IMR-90 (cell line): ENCODE measurements around the gene PIGM. TPM values are rescaled to one million over a fixed set of nuclear protein-coding genes. Genes with fewer than 3 reads are reported as not detected.

Experiments used
- ATAC-seq: fragments of 200-7000 bp; cut with Tn5 transposase; 2 replicates; pipeline ENCODE4 v1.9.1; 2020; ENCODE audit warnings: low read depth, mild to moderate bottlenecking, moderate library complexity
- BruUV-seq: library from RNA; stranded (reverse); fragments of 400-500 nt; replicated peaks from 2 replicates; lab custom pipeline; 2021; lab: Mats Ljungman, UMichigan
- CTCF ChIA-PET: fragments of 300-600 bp; formaldehyde crosslinking; extraction: SDS; loops from one replicate; lab custom pipeline; 2021; ENCODE audit warnings: antibody characterized with exemption; lab: Yijun Ruan, JAX
- POLR2A ChIA-PET: fragments of 300-600 bp; sonication (Branson Sonifier 250); formaldehyde crosslinking; loops from one replicate; lab custom pipeline; 2022; ENCODE audit warnings: antibody characterized with exemption; ENCODE audit not compliant: unreplicated experiment; lab: Charles Lee
- DNase-seq: peaks from one replicate; pipeline ENCODE4 v3.0.0; 2013
- H2AFZ ChIP-seq: replicated peaks from 2 replicates; pipeline ENCODE3; 2013; ENCODE audit warnings: low read length, mild to moderate bottlenecking; ENCODE audit not compliant: poor library complexity
- H2AK5ac ChIP-seq: 2 replicates; pipeline ENCODE4 v1.6.1; 2013; ENCODE audit warnings: low read depth, low read length, inconsistent platforms
- H2AK9ac ChIP-seq: replicated peaks from 2 replicates; pipeline ENCODE3; 2013; ENCODE audit warnings: mild to moderate bottlenecking, low read depth, low read length, moderate library complexity; ENCODE audit not compliant: poor library complexity
- H2BK120ac ChIP-seq: 2 replicates; pipeline ENCODE4 v1.6.1; 2013; ENCODE audit warnings: low read depth, low read length, inconsistent platforms
- H2BK15ac ChIP-seq: 3 replicates; pipeline ENCODE4 v1.6.1; 2013; ENCODE audit warnings: low read depth, low read length, inconsistent platforms
- H2BK20ac ChIP-seq: 2 replicates; pipeline ENCODE4 v1.6.1; 2013; ENCODE audit warnings: low read depth, mild to moderate bottlenecking, inconsistent platforms, low read length, moderate library complexity
- H2BK5ac ChIP-seq: 2 replicates; pipeline ENCODE4 v1.6.1; 2013; ENCODE audit warnings: mild to moderate bottlenecking, low read depth, low read length, inconsistent platforms; ENCODE audit not compliant: poor library complexity, severe bottlenecking
- H3K14ac ChIP-seq: replicated peaks from 2 replicates; pipeline ENCODE4 v1.6.1; 2013; ENCODE audit warnings: low read depth, low read length, inconsistent platforms
- H3K18ac ChIP-seq: 2 replicates; pipeline ENCODE4 v1.6.1; 2013; ENCODE audit warnings: low read depth, low read length, control low read depth
- H3K23ac ChIP-seq: 2 replicates; pipeline ENCODE4 v1.6.1; 2013; ENCODE audit warnings: low read depth, low read length, inconsistent platforms
- H3K27ac ChIP-seq: 2 replicates; pipeline ENCODE4 v1.5.1; 2013; ENCODE audit warnings: mild to moderate bottlenecking, control low read depth, low read length; ENCODE audit not compliant: insufficient read depth
- H3K27me3 ChIP-seq: 2 replicates; pipeline ENCODE4 v1.6.1; 2013; ENCODE audit warnings: low read length; ENCODE audit not compliant: control insufficient read depth, insufficient read depth
- H3K36me3 ChIP-seq: 2 replicates; pipeline ENCODE4 v1.6.1; 2013; ENCODE audit warnings: low read length, mixed read lengths; ENCODE audit not compliant: control insufficient read depth, insufficient read depth
- H3K4ac ChIP-seq: 2 replicates; pipeline ENCODE4 v1.6.1; 2013; ENCODE audit warnings: low read depth, low read length, inconsistent platforms
- H3K4me1 ChIP-seq: 2 replicates; pipeline ENCODE4 v1.6.1; 2013; ENCODE audit warnings: low read length, mixed read lengths; ENCODE audit not compliant: control insufficient read depth, insufficient read depth
- H3K4me2 ChIP-seq: 2 replicates; pipeline ENCODE4 v1.6.1; 2013; ENCODE audit warnings: low read depth, mild to moderate bottlenecking, control low read depth, low read length, moderate library complexity
- H3K4me3 ChIP-seq: 2 replicates; pipeline ENCODE4 v1.5.1; 2013; ENCODE audit warnings: low read depth, mild to moderate bottlenecking, control low read depth, low read length, moderate library complexity; ENCODE audit not compliant: insufficient read depth
- H3K56ac ChIP-seq: 2 replicates; pipeline ENCODE4 v1.6.1; 2013; ENCODE audit warnings: low read length, inconsistent platforms; ENCODE audit not compliant: insufficient read depth; ENCODE audit errors: extremely low read depth
- H3K79me1 ChIP-seq, 2 experiments: 2 replicates each; pipeline ENCODE4 v1.6.1; 2013; ENCODE audit warnings: low read length in 2 of 2, inconsistent platforms in 1 of 2, low read depth in 1 of 2
- H3K9ac ChIP-seq: 2 replicates; pipeline ENCODE4 v1.6.1; 2013; ENCODE audit warnings: low read depth, low read length, control low read depth
- H3K9me1 ChIP-seq: 2 replicates; pipeline ENCODE4 v1.6.1; 2013; ENCODE audit warnings: low read length, inconsistent platforms; ENCODE audit not compliant: insufficient read depth
- H3K9me3 ChIP-seq: 2 replicates; pipeline ENCODE4 v1.6.1; 2013; ENCODE audit warnings: low read length; ENCODE audit not compliant: control insufficient read depth, insufficient read depth
- H4K20me1 ChIP-seq: 2 replicates; pipeline ENCODE4 v1.6.1; 2013; ENCODE audit warnings: low read length, inconsistent platforms; ENCODE audit not compliant: insufficient read depth
- H4K5ac ChIP-seq: 2 replicates; pipeline ENCODE4 v1.6.1; 2013; ENCODE audit warnings: mild to moderate bottlenecking, low read depth, low read length, control low read depth
- H4K8ac ChIP-seq, 2 experiments: 2 replicates each; pipeline ENCODE4 v1.6.1; 2013; ENCODE audit warnings: low read depth in 2 of 2, low read length in 2 of 2, control low read depth in 1 of 2, inconsistent platforms in 1 of 2
- H4K91ac ChIP-seq: 2 replicates; pipeline ENCODE4 v1.6.1; 2013; ENCODE audit warnings: low read depth, low read length, inconsistent platforms; ENCODE audit not compliant: insufficient read depth
- BHLHE40 ChIP-seq: fragments of 150-350 bp; IDR thresholded peaks from 2 replicates; pipeline ENCODE4 v1.6.1; 2016; ENCODE audit warnings: mild to moderate bottlenecking, low read depth, low read length
- CEBPB ChIP-seq: IDR thresholded peaks from 2 replicates; pipeline ENCODE4 v1.6.1; 2012; ENCODE audit warnings: low read depth, low read length, improper control_type of control experiment
- CHD1 ChIP-seq: IDR thresholded peaks from 2 replicates; pipeline ENCODE4 v1.6.1; 2012; ENCODE audit warnings: low read depth, low read length, improper control_type of control experiment
- CTCF ChIP-seq: conservative IDR thresholded peaks from 2 replicates; pipeline ENCODE4 v1.5.1; 2012; ENCODE audit warnings: mild to moderate bottlenecking, low read depth, low read length, improper control_type of control experiment
- ELK1 ChIP-seq: fragments of 150-350 bp; IDR thresholded peaks from 2 replicates; pipeline ENCODE4 v1.6.1; 2016; ENCODE audit warnings: low read depth, mild to moderate bottlenecking, low read length, moderate library complexity, borderline replicate concordance
- FOS ChIP-seq: fragments of 150-350 bp; IDR thresholded peaks from 2 replicates; pipeline ENCODE4 v1.6.1; 2016; ENCODE audit warnings: low read depth, low read length
- MAFK ChIP-seq: IDR thresholded peaks from 2 replicates; pipeline ENCODE4 v1.6.1; 2012; ENCODE audit warnings: low read depth, low read length, improper control_type of control experiment
- MAZ ChIP-seq: IDR thresholded peaks from 2 replicates; pipeline ENCODE4 v1.6.1; 2012; ENCODE audit warnings: low read depth, mild to moderate bottlenecking, low read length, improper control_type of control experiment, moderate library complexity, borderline replicate concordance
- NFE2L2 ChIP-seq: fragments of 150-350 bp; IDR thresholded peaks from 2 replicates; pipeline ENCODE4 v1.6.1; 2016; ENCODE audit warnings: low read depth, mild to moderate bottlenecking, low read length
- POLR2A ChIP-seq: IDR thresholded peaks from 2 replicates; pipeline ENCODE4 v1.6.1; 2012; ENCODE audit warnings: mild to moderate bottlenecking, low read depth, low read length
- RAD21 ChIP-seq: IDR thresholded peaks from 2 replicates; pipeline ENCODE4 v1.6.1; 2012; ENCODE audit warnings: low read length, improper control_type of control experiment
- RCOR1 ChIP-seq: IDR thresholded peaks from 2 replicates; pipeline ENCODE4 v1.6.1; 2012; ENCODE audit warnings: mild to moderate bottlenecking, low read length, improper control_type of control experiment; ENCODE audit not compliant: insufficient replicate concordance
- RFX5 ChIP-seq: IDR thresholded peaks from 2 replicates; pipeline ENCODE4 v1.8.0; 2012; ENCODE audit warnings: low read depth, mild to moderate bottlenecking, low read length, moderate library complexity
- SMC3 ChIP-seq: fragments of 150-350 bp; IDR thresholded peaks from 2 replicates; pipeline ENCODE4 v1.6.1; 2016; ENCODE audit warnings: low read depth, mild to moderate bottlenecking, antibody characterized with exemption, low read length, moderate library complexity
- USF2 ChIP-seq: fragments of 150-350 bp; IDR thresholded peaks from 2 replicates; pipeline ENCODE4 v1.6.1; 2017; ENCODE audit warnings: mild to moderate bottlenecking, antibody characterized with exemption, low read length, low read depth
- WGBS, 2 experiments: methylation state at CpG; one replicate each; pipeline versions ENCODE4 v1.1.5 to v1.1.7; 2013; ENCODE audit warnings: missing lambda C conversion rate in 2 of 2; ENCODE audit not compliant: insufficient read length in 1 of 2; ENCODE audit errors: extremely low coverage in 2 of 2; 5-methylcytosine and 5-hydroxymethylcytosine counted together
- dilution Hi-C: fragments of 300-500 bp; cut with HindIII; formaldehyde crosslinking; loops from one replicate; pipeline ENCODE4 v1.14.3; 2018; ENCODE audit warnings: low sequenced_read_pairs; ENCODE audit not compliant: unreplicated experiment
- in situ Hi-C: fragments of 300-500 bp; cut with MboI; formaldehyde crosslinking; loops from 3 replicates; pipeline ENCODE4 v1.14.3; 2019; ENCODE audit warnings: low sequenced_read_pairs, inconsistent platforms, mixed read lengths
- intact Hi-C: fragments of 100-400 bp; cut with micrococcal nuclease; formaldehyde crosslinking; loops from 2 replicates; pipeline ENCODE4 v1.10.0; 2022
- polyA plus RNA-seq, 3 experiments: library from polyadenylated mRNA; depleted of rRNA; stranded (reverse); fragments of >200 nt; gene quantifications; 2 replicates each; pipeline ENCODE4 v1.2.3, GENCODE V29; 2012; ENCODE audit warnings: low replicate concordance in 1 of 3
- total RNA-seq: library from RNA; depleted of rRNA; stranded (reverse); fragments of >200 nt; gene quantifications from 2 replicates; pipeline ENCODE4 v1.2.3, GENCODE V29; 2012

The PIGM gene
- total and polyA plus RNA-seq, 2 of the 4 experiments (the other 2 are of a cell fraction), result 2.9 TPM

- Histone ChIP-seq H3K4ac (no peak overlapping the region), H3K56ac (no peak overlapping the region), H3K27me3 (peaks cover 75% of the 10 kb centered on the region), H2AK9ac (no peak overlapping the region), H3K4me1 (no peaks in the 10 kb centered on the region), H2AFZ (no peak overlapping the region), H2BK120ac (no peak overlapping the region), H3K4me2 (no peak overlapping the region), H3K4me3 (no peak overlapping the region), H3K36me3 (no peaks in the 10 kb centered on the region), H2BK15ac (no peak overlapping the region), H4K5ac (no peak overlapping the region), H3K18ac (no peak overlapping the region), H3K79me1 (no peaks in the 10 kb centered on the region), H2BK5ac (no peak overlapping the region), H4K20me1 (no peaks in the 10 kb centered on the region), H4K91ac (no peak overlapping the region), H3K9ac (no peak overlapping the region), H3K14ac (no peak overlapping the region), H2BK20ac (no peak overlapping the region), H2AK5ac (no peak overlapping the region), H3K27ac (no peak overlapping the region), H3K23ac (no peak overlapping the region), H4K8ac (no peak overlapping the region), H3K9me1 (no peaks in the 10 kb centered on the region), H3K9me3 (no peaks in the 10 kb centered on the region)
- in situ Hi-C loops (no loop called here), intact Hi-C loops (no loop called here), dilution Hi-C loops (no loop called here)
- DNase-seq (no peak), ATAC-seq (no peak)
- POLR2A ChIA-PET, result no interaction called here
- no TSS peak for BruUV-seq
- WGBS, 2 experiments, result no CpG with 5 or more reads among the region's 6 CpGs
- CTCF ChIA-PET, result interaction anchor here (1.2 kb wide), 1 partner anchor 9 kb away, joined by 3 read pairs; no protein-coding TSS in a partner anchor
- no peak for TF ChIP-seq BHLHE40
- TF ChIP-seq RCOR1, result no peak
- no peak for TF ChIP-seq ELK1
- no peak for TF ChIP-seq RAD21
- no peak for TF ChIP-seq SMC3
- TF ChIP-seq NFE2L2, result no peak
- TF ChIP-seq USF2, result no peak
- TF ChIP-seq POLR2A, result no peak
- TF ChIP-seq MAFK, result no peak
- TF ChIP-seq FOS, result no peak
- no peak for TF ChIP-seq CTCF
- no peak for TF ChIP-seq RFX5
- TF ChIP-seq CHD1, result no peak
- no peak for TF ChIP-seq MAZ
- no peak for TF ChIP-seq CEBPB
Observed at GRCh38 chr1:160066829-160067745, 35.3 kb upstream of the PIGM start.
